K562 (cell line): ENCODE results near the gene GRK3. TPM values are rescaled to one million over a fixed set of nuclear protein-coding genes. Genes with fewer than 3 reads are reported as not detected.

ENCODE experiments used
- CHAMP1 ChIP-seq: fragments of 450-650 bp; IDR thresholded peaks from 2 replicates; pipeline ENCODE4 v1.6.1; 2016; ENCODE audit warnings: mild to moderate bottlenecking
- EZH2 ChIP-seq: IDR thresholded peaks from 2 replicates; pipeline ENCODE4 v1.6.1; 2012; ENCODE audit warnings: low read depth, mild to moderate bottlenecking, inconsistent platforms, low read length, borderline replicate concordance
- GTF2B ChIP-seq: IDR thresholded peaks from 2 replicates; pipeline ENCODE4 v1.6.1; 2011; ENCODE audit not compliant: insufficient read length; ENCODE audit errors: extremely low read depth
- HCFC1 ChIP-seq: IDR thresholded peaks from 2 replicates; pipeline ENCODE4 v1.6.1; 2012; ENCODE audit warnings: low read depth, low read length, improper control_type of control experiment
- IRF1 ChIP-seq: sonication (generic); formaldehyde crosslinking; IDR thresholded peaks from 2 replicates; pipeline ENCODE4 v1.8.0; 2022; ENCODE audit warnings: missing genetic modification reagents, mild to moderate bottlenecking, borderline replicate concordance
- SMARCC2 ChIP-seq: fragments of 450-650 bp; IDR thresholded peaks from 2 replicates; pipeline ENCODE4 v1.6.1; 2017; ENCODE audit warnings: antibody characterized with exemption, moderate library complexity, mild to moderate bottlenecking, low read depth
- TAF9B ChIP-seq: fragments of 450-650 bp; IDR thresholded peaks from 2 replicates; pipeline ENCODE4 v1.6.1; 2018; ENCODE audit warnings: mild to moderate bottlenecking; ENCODE audit not compliant: partially characterized antibody
- TRIM28 ChIP-seq: fragments of 450-650 bp; IDR thresholded peaks from 2 replicates; pipeline ENCODE4 v1.6.1; 2017
- TSC22D4 ChIP-seq: fragments of 450-650 bp; IDR thresholded peaks from 2 replicates; pipeline ENCODE4 v1.6.1; 2016; ENCODE audit warnings: missing genetic modification characterization, missing biosample characterization, control low read depth
- ZNF134 ChIP-seq: fragments of 250-450 bp; sonication (Bioruptor Pico); conservative IDR thresholded peaks from 2 replicates; pipeline ENCODE4 v1.4.0; 2020
- polyA plus RNA-seq, 8 experiments: library from polyadenylated mRNA; depleted of rRNA in 4 of 8; stranded (reverse) in 5 of 8; unstranded in 3 of 8; fragments of >200 nt; fragmentation: Nextera tagmentation in 2 of 8; fragmentation: Illumina TruSeq in 1 of 8; extraction: Ambion mirVana in 2 of 8; extraction: Trizol in 1 of 8; gene quantifications; 2 replicates each; pipeline versions ENCODE4 v1.2.1 to v1.2.3, GENCODE V29; 2011 to 2014; ENCODE audit warnings: inconsistent platforms in 1 of 8, missing spikeins in 1 of 8
- total RNA-seq, 7 experiments: library from RNA; depleted of rRNA in 6 of 7; stranded (reverse); fragments of >200 nt in 6 of 7; fragmentation: Illumina TruSeq in 2 of 7; extraction: Trizol in 2 of 7; gene quantifications; 2 replicates each; pipeline versions ENCODE4 v1.2.1 to v1.2.3, GENCODE V29; 2011 to 2021; ENCODE audit warnings: low replicate concordance in 1 of 7

Gene GRK3
- total and polyA plus RNA-seq, 9 of the 15 experiments (the other 6 are each of a cell fraction or from before 2014, with no cell fraction given): 1.4 to 7.6 (median 3.6) TPM

DNA sequence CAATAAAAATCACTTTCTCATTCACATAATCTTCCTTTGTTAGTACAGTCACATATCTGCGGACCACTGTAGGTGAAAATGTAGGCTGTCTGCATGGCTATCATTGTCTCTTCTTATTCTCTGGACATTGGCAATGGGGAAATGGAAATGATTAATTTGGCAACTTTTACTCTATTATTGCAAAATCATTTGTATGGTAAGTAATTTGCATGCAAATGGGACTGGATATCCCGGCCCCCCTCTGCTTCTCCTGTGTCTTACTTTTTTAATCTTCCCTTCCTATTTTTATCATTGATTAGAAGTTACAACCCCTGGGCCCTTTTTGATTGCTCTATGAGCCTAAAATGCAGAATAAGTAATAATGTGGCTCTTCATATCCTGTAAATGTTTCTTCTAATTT, 6.0 kb downstream of the GRK3 start (continued):
- no peak for TF ChIP-seq CHAMP1
- TF ChIP-seq SMARCC2: no peak
- no peak for TF ChIP-seq GTF2B
- no peak for TF ChIP-seq TSC22D4 (tag)
- TF ChIP-seq IRF1 (CRISPR knock-in tag): no peak
- TF ChIP-seq EZH2: no peak
- no peak for TF ChIP-seq TRIM28
- no peak for TF ChIP-seq TAF9B
- no peak for TF ChIP-seq ZNF134 (CRISPR knock-in tag)
- no peak for TF ChIP-seq HCFC1
